ENCODE measurements around the gene ANKRD12. TPM values are rescaled to one million over a fixed set of nuclear protein-coding genes. Genes with fewer than 3 reads are reported as not detected.
A peak's percentile ranks its signal among the peaks of the same experiment; 100 is the strongest.

Gene ANKRD12
- total RNA-seq, 4 donors from 2014 or later: 84.7 to 137 (median 122) TPM

DNA sequence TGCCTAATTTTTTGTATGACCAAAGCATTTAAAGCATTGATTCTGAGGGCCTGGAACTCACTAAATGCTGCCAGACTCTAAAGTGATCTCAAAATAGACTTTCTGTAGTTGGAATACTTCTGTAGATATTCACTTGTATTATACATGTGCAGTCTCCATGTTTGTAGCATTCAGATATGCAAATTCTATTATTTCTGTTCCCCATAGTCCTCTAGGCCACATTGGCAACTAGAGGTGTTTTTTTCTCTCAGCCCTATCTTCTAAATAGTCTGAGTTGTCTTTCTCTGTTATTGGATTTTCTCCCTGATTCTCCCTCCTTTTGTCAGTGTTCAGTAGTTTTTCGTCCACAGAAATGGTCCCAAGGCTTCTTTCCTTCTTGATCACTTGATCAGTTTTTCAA, 38.5 kb downstream of the ANKRD12 start:
- Histone ChIP-seq H3K36me3 (no peaks in the 10 kb centered on the region), H3K27me3 (no peaks in the 10 kb centered on the region), H3K4me1 (peaks cover 3 to 69% (median 9%) of the 10 kb centered on the region in 3 donors), H3K4me3 (no peak overlapping the region), H3K9me3 (no peaks in the 10 kb centered on the region), H3K27ac (no peak overlapping the region)
- 80 to 82% methylated on average over 1 of the region's 1 CpG for WGBS, 2 donors (ENCODE audit: low coverage in 1 of 2)
- no peak for ATAC-seq
- no peak for TF ChIP-seq POLR2AphosphoS5 (IDR thresholded peaks at IDR 0.05)
- no peak for TF ChIP-seq EP300 (IDR thresholded peaks at IDR 0.05)
- TF ChIP-seq POLR2A (IDR thresholded peaks at IDR 0.05): no peak
- TF ChIP-seq, protein P1, sequence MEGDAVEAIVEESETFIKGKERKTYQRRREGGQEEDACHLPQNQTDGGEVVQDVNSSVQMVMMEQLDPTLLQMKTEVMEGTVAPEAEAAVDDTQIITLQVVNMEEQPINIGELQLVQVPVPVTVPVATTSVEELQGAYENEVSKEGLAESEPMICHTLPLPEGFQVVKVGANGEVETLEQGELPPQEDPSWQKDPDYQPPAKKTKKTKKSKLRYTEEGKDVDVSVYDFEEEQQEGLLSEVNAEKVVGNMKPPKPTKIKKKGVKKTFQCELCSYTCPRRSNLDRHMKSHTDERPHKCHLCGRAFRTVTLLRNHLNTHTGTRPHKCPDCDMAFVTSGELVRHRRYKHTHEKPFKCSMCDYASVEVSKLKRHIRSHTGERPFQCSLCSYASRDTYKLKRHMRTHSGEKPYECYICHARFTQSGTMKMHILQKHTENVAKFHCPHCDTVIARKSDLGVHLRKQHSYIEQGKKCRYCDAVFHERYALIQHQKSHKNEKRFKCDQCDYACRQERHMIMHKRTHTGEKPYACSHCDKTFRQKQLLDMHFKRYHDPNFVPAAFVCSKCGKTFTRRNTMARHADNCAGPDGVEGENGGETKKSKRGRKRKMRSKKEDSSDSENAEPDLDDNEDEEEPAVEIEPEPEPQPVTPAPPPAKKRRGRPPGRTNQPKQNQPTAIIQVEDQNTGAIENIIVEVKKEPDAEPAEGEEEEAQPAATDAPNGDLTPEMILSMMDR (IDR thresholded peaks at IDR 0.05): no peak

DNA sequence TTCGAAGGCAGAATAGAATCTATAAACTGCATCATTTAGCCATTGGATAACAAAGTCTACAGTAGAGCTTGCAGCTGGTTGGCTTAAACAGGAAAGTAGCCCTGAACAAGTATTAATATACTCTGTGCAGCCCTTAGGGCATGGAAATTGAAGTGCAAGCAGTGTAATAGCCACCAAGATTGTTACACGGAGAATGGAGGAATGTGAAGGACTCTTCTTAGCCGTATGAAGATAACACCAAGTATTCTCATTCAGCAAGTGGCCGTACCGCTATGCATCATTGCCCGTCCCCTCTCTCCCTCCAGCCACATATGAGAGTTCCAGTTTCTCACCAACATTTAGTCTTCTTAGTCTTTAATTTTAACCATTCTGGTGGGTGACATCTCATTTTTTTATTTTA, 40.5 kb downstream of the ANKRD12 start:
- no peaks in the 10 kb centered on the region for H3K27me3 ChIP-seq
- peaks cover 5 to 80% (median 11%) of the 10 kb centered on the region in 3 donors for H3K4me1 ChIP-seq
- peak overlapping the region in 1 of 4 donors; percentile 17 for H3K27ac ChIP-seq
- TF ChIP-seq POLR2A (IDR thresholded peaks at IDR 0.05) (no peak), EP300 (IDR thresholded peaks at IDR 0.05) (no peak), POLR2AphosphoS5 (IDR thresholded peaks at IDR 0.05) (no peak)
- TF ChIP-seq, protein P1 (IDR thresholded peaks at IDR 0.05): no peak
- H3K36me3 ChIP-seq: no peaks in the 10 kb centered on the region
- no peak for ATAC-seq
- 80 to 81% methylated on average over 6 of the region's 6 CpGs for WGBS, 2 donors (ENCODE audit: low coverage in 1 of 2)
- no peak overlapping the region for H3K4me3 ChIP-seq
- H3K9me3 ChIP-seq: no peaks in the 10 kb centered on the region

DNA sequence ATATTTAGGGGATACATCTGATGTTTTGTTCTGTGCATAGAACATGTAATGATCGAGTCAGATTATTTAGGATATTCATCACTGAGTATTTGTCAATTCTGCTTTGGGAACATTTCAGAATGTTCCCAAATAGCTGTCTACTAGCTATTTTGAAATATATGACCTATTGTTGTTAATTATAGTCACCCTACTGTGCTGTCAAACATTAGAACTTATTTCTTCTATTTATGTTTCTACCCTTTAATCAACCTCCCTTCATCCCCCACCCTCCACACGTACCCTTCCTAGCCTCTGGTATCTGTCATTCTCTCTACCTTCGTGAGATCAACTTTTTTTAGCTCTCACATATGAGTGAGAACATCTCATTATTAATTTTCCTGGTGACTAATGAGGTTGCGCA, 40.9 kb downstream of the ANKRD12 start:
- Histone ChIP-seq H3K27ac (peak overlapping the region in 1 of 4 donors; percentile 17), H3K4me3 (no peak overlapping the region), H3K9me3 (no peaks in the 10 kb centered on the region), H3K4me1 (peaks cover 5 to 75% (median 8%) of the 10 kb centered on the region in 3 donors), H3K36me3 (no peaks in the 10 kb centered on the region), H3K27me3 (no peaks in the 10 kb centered on the region)
- ATAC-seq: no peak
- TF ChIP-seq POLR2A (IDR thresholded peaks at IDR 0.05): no peak
- TF ChIP-seq EP300 (IDR thresholded peaks at IDR 0.05): no peak
- TF ChIP-seq, protein P1 (IDR thresholded peaks at IDR 0.05): no peak
- TF ChIP-seq POLR2AphosphoS5 (IDR thresholded peaks at IDR 0.05): no peak
- WGBS, 2 donors (ENCODE audit: low coverage in 1 of 2): 61 to 74% methylated on average over 4 of the region's 4 CpGs

DNA sequence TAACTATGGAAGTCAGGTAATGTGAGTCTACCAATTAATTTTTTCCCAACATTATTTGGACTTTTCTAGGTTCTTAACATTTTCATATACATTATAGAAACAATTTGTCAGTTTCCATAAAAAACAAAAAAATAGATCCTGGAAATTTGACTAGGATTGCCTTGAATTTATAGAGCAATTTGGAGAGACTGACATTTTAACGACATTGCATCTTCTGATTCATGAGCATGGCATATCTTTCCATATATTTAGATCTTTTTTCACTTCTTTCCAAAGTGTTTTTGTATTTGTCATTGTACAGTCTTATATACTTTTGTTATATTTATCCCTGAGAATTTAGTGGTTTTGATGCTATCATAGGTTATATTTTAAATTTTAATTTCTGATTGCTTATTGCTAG, 42.0 kb downstream of the ANKRD12 start:
- Histone ChIP-seq H3K36me3 (peaks cover 0 to 10% of the 10 kb centered on the region in 2 donors), H3K4me3 (no peak overlapping the region), H3K27ac (no peak overlapping the region), H3K9me3 (no peaks in the 10 kb centered on the region), H3K27me3 (no peaks in the 10 kb centered on the region), H3K4me1 (peaks cover 5 to 64% (median 6%) of the 10 kb centered on the region in 3 donors)
- no peak for ATAC-seq
- no peak for TF ChIP-seq POLR2AphosphoS5 (IDR thresholded peaks at IDR 0.05)
- TF ChIP-seq EP300 (IDR thresholded peaks at IDR 0.05): no peak
- TF ChIP-seq, protein P1 (IDR thresholded peaks at IDR 0.05): no peak
- TF ChIP-seq POLR2A (IDR thresholded peaks at IDR 0.05): no peak
- WGBS, 2 donors (ENCODE audit: low coverage in 1 of 2): 90 to 100% methylated on average over 1 of the region's 1 CpG

DNA sequence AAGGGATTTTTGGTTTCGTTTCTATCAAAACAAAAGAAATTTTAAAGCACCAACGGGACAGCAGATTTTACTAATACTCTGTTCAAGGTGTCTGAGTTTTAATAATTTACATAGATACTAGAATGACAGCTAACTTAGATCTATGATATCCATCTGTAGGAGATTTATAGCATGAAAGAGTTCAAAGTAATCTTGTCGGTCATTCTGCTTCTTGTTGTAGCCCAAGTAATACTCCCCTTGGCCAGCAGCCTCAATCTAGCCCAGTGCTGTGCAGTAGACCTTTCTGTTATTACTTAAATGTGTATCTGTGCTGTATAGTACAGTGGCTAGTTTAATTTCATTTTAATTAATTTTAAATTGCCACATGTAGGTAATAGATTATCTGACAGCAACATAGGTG, 44.7 kb downstream of the ANKRD12 start:
- no peak overlapping the region for H3K4me3 ChIP-seq
- whole genome bisulfite sequencing, 2 donors (ENCODE audit: low coverage in 1 of 2): 64 to 73% methylated on average over 3 of the region's 3 CpGs

More for the DNA sequence above, 44.7 kb downstream of the ANKRD12 start:
- no peaks in the 10 kb centered on the region for H3K27me3 ChIP-seq
- H3K4me1 ChIP-seq: peaks cover 2 to 55% (median 9%) of the 10 kb centered on the region in 3 donors
- no peak overlapping the region for H3K27ac ChIP-seq
- ATAC-seq: no peak
- no peak for TF ChIP-seq EP300 (IDR thresholded peaks at IDR 0.05)
- TF ChIP-seq, protein P1 (IDR thresholded peaks at IDR 0.05): no peak
- no peak for TF ChIP-seq POLR2A (IDR thresholded peaks at IDR 0.05)
- no peak for TF ChIP-seq POLR2AphosphoS5 (IDR thresholded peaks at IDR 0.05)
- H3K36me3 ChIP-seq: peaks cover 0 to 24% of the 10 kb centered on the region in 2 donors
- H3K9me3 ChIP-seq: no peaks in the 10 kb centered on the region
